ENCODE measurements around the gene DPPA2. TPM values are rescaled to one million over a fixed set of nuclear protein-coding genes. Genes with fewer than 3 reads are reported as not detected.

DPPA2 gene
- total RNA-seq, 1 experiment from 2014 or later = 15.0 TPM

GRCh38 chr3:109278546-109278945 lies 37.8 kb downstream of the DPPA2 start:
- CTCF ChIA-PET = interaction anchor here (2.5 kb wide), 1 partner anchor 120 kb away, joined by 13 read pairs; no protein-coding TSS in a partner anchor
- DNase-seq (ENCODE audit: low spot score) (no peak), ATAC-seq (no peak)
- Mint-ChIP-seq H3K4me3 (no peak overlapping the region), H3K9me3 (no peaks in the 10 kb centered on the region), H3K27ac (no peak overlapping the region), H3K36me3 (no peaks in the 10 kb centered on the region), H3K4me1 (peaks cover 24% of the 10 kb centered on the region), H3K27me3 (ENCODE audit: low read depth) (no peaks in the 10 kb centered on the region)
- TF ChIP-seq ZNF512 (CRISPR knock-in tag; IDR thresholded peaks at IDR 0.05; ENCODE audit: borderline replicate concordance) (no peak), ELF4 (CRISPR knock-in tag; IDR thresholded peaks at IDR 0.05; ENCODE audit: low read depth) (no peak), OVOL2 (CRISPR knock-in tag; IDR thresholded peaks at IDR 0.05; ENCODE audit: borderline replicate concordance) (no peak), FOXP1 (CRISPR knock-in tag; IDR thresholded peaks at IDR 0.05; ENCODE audit: borderline replicate concordance) (no peak), AFF4 (CRISPR knock-in tag; IDR thresholded peaks at IDR 0.05; ENCODE audit: borderline replicate concordance) (no peak)
- POLR2A ChIA-PET = no interaction called here

GRCh38 chr3:109278141-109278540 lies 38.2 kb downstream of the DPPA2 start:
- H3K9me3 Mint-ChIP-seq = no peaks in the 10 kb centered on the region
- ChIA-PET CTCF (interaction anchor here (2.5 kb wide), 1 partner anchor 121 kb away, joined by 13 read pairs; no protein-coding TSS in a partner anchor), POLR2A (no interaction called here)
- ATAC-seq = no peak
- DNase-seq (ENCODE audit: low spot score) = no peak
- no peak overlapping the region for H3K4me3 Mint-ChIP-seq
- TF ChIP-seq MAX (CRISPR knock-in tag; IDR thresholded peaks at IDR 0.05) (no peak), ZNF512 (CRISPR knock-in tag; IDR thresholded peaks at IDR 0.05; ENCODE audit: borderline replicate concordance) (no peak)
- H3K27me3 Mint-ChIP-seq (ENCODE audit: low read depth) = no peaks in the 10 kb centered on the region
- peaks cover 24% of the 10 kb centered on the region for H3K4me1 Mint-ChIP-seq
- H3K27ac Mint-ChIP-seq = no peak overlapping the region
- H3K36me3 Mint-ChIP-seq = no peaks in the 10 kb centered on the region

- peak; percentile 94 for ATAC-seq
- H3K9me3 Mint-ChIP-seq = no peaks in the 10 kb centered on the region
- no peak overlapping the region for H3K4me3 Mint-ChIP-seq
- peaks cover 24% of the 10 kb centered on the region for H3K4me1 Mint-ChIP-seq
- no peaks in the 10 kb centered on the region for H3K27me3 Mint-ChIP-seq (ENCODE audit: low read depth)
- ChIA-PET POLR2A (interaction anchor here (0.5 kb wide), 1 partner anchor 267 kb away, joined by 3 read pairs; no protein-coding TSS in a partner anchor), CTCF (interaction anchor here (0.6 to 2.8 kb wide), 22 partner anchors 8 to 1393 kb away, joined by 3 to 59 read pairs (median 4); no protein-coding TSS in a partner anchor)
- H3K36me3 Mint-ChIP-seq = no peaks in the 10 kb centered on the region
- H3K27ac Mint-ChIP-seq = no peak overlapping the region
- peak; percentile 64 for DNase-seq (ENCODE audit: low spot score)
- TF ChIP-seq AR (CRISPR knock-in tag; IDR thresholded peaks at IDR 0.05) (no peak), KAT7 (CRISPR knock-in tag; IDR thresholded peaks at IDR 0.05; ENCODE audit: borderline replicate concordance) (no peak), JAZF1 (CRISPR knock-in tag; IDR thresholded peaks at IDR 0.05) (no peak), ETV6 (CRISPR knock-in tag; IDR thresholded peaks at IDR 0.05) (no peak), E2F4 (CRISPR knock-in tag; IDR thresholded peaks at IDR 0.05; ENCODE audit: borderline replicate concordance, low read depth) (no peak), ZNF512 (CRISPR knock-in tag; IDR thresholded peaks at IDR 0.05; ENCODE audit: borderline replicate concordance) (0 out of 2 replicates have a peak, but pooled peaks have one; percentile 38), CTCF (IDR thresholded peaks at IDR 0.05) (peak; percentile 67), ELF4 (CRISPR knock-in tag; IDR thresholded peaks at IDR 0.05; ENCODE audit: low read depth) (no peak), ESRRA (CRISPR knock-in tag; IDR thresholded peaks at IDR 0.05; ENCODE audit: borderline replicate concordance) (no peak)
Measured at GRCh38 chr3:109275702-109276293, 40.5 kb downstream of the DPPA2 start.
